ENCODE results near the gene NFE2L2.

DNA sequence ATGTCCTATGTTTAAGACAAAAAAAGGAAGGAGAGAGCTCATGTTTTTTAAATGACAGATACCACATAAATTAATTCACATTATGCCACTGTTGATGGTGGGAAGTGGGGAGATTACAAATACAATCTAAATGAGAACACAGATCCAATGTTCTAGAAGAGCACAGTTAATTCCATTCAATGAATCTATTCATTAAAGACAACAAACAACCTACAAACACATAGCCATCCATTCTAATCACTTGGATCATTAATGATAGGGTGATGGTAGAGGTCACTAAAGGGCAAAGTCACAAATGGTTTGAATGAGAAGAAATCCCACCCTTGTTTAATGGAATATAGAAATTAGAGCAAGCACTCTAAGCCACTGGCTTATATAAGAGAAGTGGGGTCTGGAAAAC, 30.3 kb downstream of the NFE2L2 start:
- TF ChIP-seq, protein P1, sequence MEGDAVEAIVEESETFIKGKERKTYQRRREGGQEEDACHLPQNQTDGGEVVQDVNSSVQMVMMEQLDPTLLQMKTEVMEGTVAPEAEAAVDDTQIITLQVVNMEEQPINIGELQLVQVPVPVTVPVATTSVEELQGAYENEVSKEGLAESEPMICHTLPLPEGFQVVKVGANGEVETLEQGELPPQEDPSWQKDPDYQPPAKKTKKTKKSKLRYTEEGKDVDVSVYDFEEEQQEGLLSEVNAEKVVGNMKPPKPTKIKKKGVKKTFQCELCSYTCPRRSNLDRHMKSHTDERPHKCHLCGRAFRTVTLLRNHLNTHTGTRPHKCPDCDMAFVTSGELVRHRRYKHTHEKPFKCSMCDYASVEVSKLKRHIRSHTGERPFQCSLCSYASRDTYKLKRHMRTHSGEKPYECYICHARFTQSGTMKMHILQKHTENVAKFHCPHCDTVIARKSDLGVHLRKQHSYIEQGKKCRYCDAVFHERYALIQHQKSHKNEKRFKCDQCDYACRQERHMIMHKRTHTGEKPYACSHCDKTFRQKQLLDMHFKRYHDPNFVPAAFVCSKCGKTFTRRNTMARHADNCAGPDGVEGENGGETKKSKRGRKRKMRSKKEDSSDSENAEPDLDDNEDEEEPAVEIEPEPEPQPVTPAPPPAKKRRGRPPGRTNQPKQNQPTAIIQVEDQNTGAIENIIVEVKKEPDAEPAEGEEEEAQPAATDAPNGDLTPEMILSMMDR (conservative IDR thresholded peaks at IDR 0.05; ENCODE audit: low read depth, low read length): no peak
- no peak for TF ChIP-seq EZH2 (IDR thresholded peaks at IDR 0.05; ENCODE audit: borderline replicate concordance, low read depth, low read length, poor library complexity, severe bottlenecking)

Data from A673 (cell line).